SK-N-SH treated with all-trans-retinoic acid at 6 μM for 48 hours (cell line): Measurements from ENCODE around the gene GRK5.

Source experiments
- ARNTL ChIP-seq: fragments of 450-650 bp; formaldehyde crosslinking; IDR thresholded peaks from 2 replicates; pipeline ENCODE4 v1.5.0; 2020; ENCODE audit warnings: low read depth, mild to moderate bottlenecking, moderate library complexity, borderline replicate concordance
- ISL1 ChIP-seq: fragments of 250-450 bp; sonication (Bioruptor Pico); IDR thresholded peaks from 2 replicates; pipeline ENCODE4 v2.1.2; 2022; ENCODE audit warnings: mild to moderate bottlenecking, moderate library complexity
- PATZ1 ChIP-seq: fragments of 250-450 bp; sonication (Bioruptor Pico); IDR thresholded peaks from 2 replicates; pipeline ENCODE4 v1.8.0; 2020; ENCODE audit warnings: mild to moderate bottlenecking, moderate library complexity, borderline replicate concordance
- TSHZ2 ChIP-seq: fragments of 250-450 bp; sonication (Bioruptor Pico); IDR thresholded peaks from 2 replicates; pipeline ENCODE4 v1.5.0; 2020; ENCODE audit warnings: mild to moderate bottlenecking, moderate library complexity

- TF ChIP-seq PATZ1 (CRISPR knock-in tag) (no peak), ARNTL (CRISPR knock-in tag) (no peak), TSHZ2 (CRISPR knock-in tag) (no peak), ISL1 (CRISPR knock-in tag) (no peak)
These were observed 41.9 kb upstream of the GRK5 start, which contains the start of gene SFXN4 for GRCh38 chr10:119165171-119166117.
